ENCODE data around the gene TNFSF8. TPM values are rescaled to one million over a fixed set of nuclear protein-coding genes. Genes with fewer than 3 reads are reported as not detected.

Gene TNFSF8
- total RNA-seq, 2 experiments from 2014 or later, result 27.7 to 50.3 TPM

GRCh38 chr9:114905170-114905940, 25.0 kb downstream of the TNFSF8 start:
- H2AFZ ChIP-seq (ENCODE audit: low read length), result no peak overlapping the region
- TF ChIP-seq EZH2phosphoT487 (IDR thresholded peaks at IDR 0.05; ENCODE audit: borderline replicate concordance, low read depth, low read length), result no peak
- TF ChIP-seq, protein P1, sequence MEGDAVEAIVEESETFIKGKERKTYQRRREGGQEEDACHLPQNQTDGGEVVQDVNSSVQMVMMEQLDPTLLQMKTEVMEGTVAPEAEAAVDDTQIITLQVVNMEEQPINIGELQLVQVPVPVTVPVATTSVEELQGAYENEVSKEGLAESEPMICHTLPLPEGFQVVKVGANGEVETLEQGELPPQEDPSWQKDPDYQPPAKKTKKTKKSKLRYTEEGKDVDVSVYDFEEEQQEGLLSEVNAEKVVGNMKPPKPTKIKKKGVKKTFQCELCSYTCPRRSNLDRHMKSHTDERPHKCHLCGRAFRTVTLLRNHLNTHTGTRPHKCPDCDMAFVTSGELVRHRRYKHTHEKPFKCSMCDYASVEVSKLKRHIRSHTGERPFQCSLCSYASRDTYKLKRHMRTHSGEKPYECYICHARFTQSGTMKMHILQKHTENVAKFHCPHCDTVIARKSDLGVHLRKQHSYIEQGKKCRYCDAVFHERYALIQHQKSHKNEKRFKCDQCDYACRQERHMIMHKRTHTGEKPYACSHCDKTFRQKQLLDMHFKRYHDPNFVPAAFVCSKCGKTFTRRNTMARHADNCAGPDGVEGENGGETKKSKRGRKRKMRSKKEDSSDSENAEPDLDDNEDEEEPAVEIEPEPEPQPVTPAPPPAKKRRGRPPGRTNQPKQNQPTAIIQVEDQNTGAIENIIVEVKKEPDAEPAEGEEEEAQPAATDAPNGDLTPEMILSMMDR (conservative IDR thresholded peaks at IDR 0.05; ENCODE audit: low read length), result no peak
- CTCF ChIA-PET (ENCODE audit: unreplicated experiment), result interaction anchor here (0.6 kb wide), 1 partner anchor 163 kb away, joined by 3 read pairs; no protein-coding TSS in a partner anchor
- no peak overlapping the region for H3K27ac ChIP-seq (ENCODE audit: low read depth, low read length, poor library complexity, severe bottlenecking)
- intact Hi-C loops (cut with micrococcal nuclease; ENCODE audit: unreplicated experiment), result loop anchor here (5.0 kb wide), 2 partner anchors 98 to 223 kb away; partner anchors contain the start of genes TEX48 and TNFSF15
- no peaks in the 10 kb centered on the region for H4K20me1 ChIP-seq (ENCODE audit: insufficient read depth, low read length)
- H3K4me2 ChIP-seq (ENCODE audit: low read length), result peak overlapping the region; percentile 35
- peaks cover 72% of the 10 kb centered on the region for H3K4me1 ChIP-seq (ENCODE audit: insufficient read depth, low read length, poor library complexity, severe bottlenecking)
- peaks cover 82% of the 10 kb centered on the region for H3K36me3 ChIP-seq (ENCODE audit: insufficient read depth, low read length)
- H3K9me3 ChIP-seq (ENCODE audit: low read length), result no peaks in the 10 kb centered on the region
- H3K79me2 ChIP-seq (ENCODE audit: insufficient read depth, low read depth, low read length), result peaks cover 18% of the 10 kb centered on the region; the same call in 1 of the 2 replicates
- no TSS peak for BruUV-seq (replicated peaks)
- POLR2A ChIA-PET, result interaction anchor here (0.6 to 6.3 kb wide), 10 partner anchors 9 to 230 kb away, joined by 3 to 108 read pairs (median 3); partner anchors contain the start of gene TNFSF8
- H3K4me3 ChIP-seq (ENCODE audit: low read depth, low read length, poor library complexity, severe bottlenecking), result no peak overlapping the region
- no peaks in the 10 kb centered on the region for H3K9me2 ChIP-seq (ENCODE audit: insufficient read depth, low read length)
- no peak for DNase-seq (ENCODE audit: low spot score)

DNA sequence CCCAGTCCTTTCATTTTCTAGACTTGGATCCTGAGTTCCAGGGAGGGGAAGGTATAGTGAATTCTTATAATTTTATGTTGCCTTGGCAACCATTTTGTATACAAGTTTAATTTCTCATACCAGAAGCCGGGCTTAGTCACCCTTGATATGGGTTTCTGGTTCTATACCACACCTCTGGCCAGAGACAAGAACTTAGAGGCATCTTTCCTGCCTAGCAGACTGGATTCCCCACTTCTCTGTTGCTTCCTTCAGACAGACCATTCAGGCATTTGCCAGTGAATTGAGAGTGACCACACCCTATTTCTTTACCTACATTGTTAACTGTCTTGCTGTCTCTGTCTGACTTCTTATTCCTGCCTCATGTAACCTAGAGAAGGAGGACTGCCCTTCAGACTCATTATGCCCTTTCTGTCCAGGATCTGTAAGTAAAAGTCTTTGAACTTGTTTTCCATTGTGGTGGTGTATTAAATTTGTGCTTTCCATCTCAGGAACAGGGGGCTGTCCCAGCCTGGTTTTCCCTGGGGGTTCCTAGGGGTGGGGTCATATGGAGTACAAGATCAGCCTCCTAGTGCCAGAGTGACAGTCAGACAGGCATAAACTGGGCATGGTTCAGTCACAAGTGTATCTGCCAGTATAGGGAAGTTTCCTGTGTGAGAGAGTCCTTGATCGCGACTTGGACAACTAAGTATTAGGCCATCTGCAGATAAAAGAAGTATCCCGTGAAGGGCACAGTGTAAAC, 27.4 kb downstream of the TNFSF8 start:
- H3K4me3 ChIP-seq (ENCODE audit: low read depth, low read length, poor library complexity, severe bottlenecking), result no peak overlapping the region
- H3K4me2 ChIP-seq (ENCODE audit: low read length), result peak overlapping the region; percentile 27
- CTCF ChIA-PET (ENCODE audit: unreplicated experiment), result no interaction called here
- H3K36me3 ChIP-seq (ENCODE audit: insufficient read depth, low read length), result peaks cover 76% of the 10 kb centered on the region
- peaks cover 70% of the 10 kb centered on the region for H3K4me1 ChIP-seq (ENCODE audit: insufficient read depth, low read length, poor library complexity, severe bottlenecking)
- H3K27ac ChIP-seq (ENCODE audit: low read depth, low read length, poor library complexity, severe bottlenecking), result no peak overlapping the region
- peak; percentile 41 for DNase-seq (ENCODE audit: low spot score)
- H2AFZ ChIP-seq (ENCODE audit: low read length), result no peak overlapping the region
- no peaks in the 10 kb centered on the region for H3K9me3 ChIP-seq (ENCODE audit: low read length)
- H4K20me1 ChIP-seq (ENCODE audit: insufficient read depth, low read length), result no peaks in the 10 kb centered on the region
- no TSS peak for BruUV-seq (replicated peaks)
- TF ChIP-seq EZH2phosphoT487 (IDR thresholded peaks at IDR 0.05; ENCODE audit: borderline replicate concordance, low read depth, low read length), result no peak
- TF ChIP-seq, protein P1 (conservative IDR thresholded peaks at IDR 0.05; ENCODE audit: low read length), result no peak
- H3K9me2 ChIP-seq (ENCODE audit: insufficient read depth, low read length), result no peaks in the 10 kb centered on the region
- H3K79me2 ChIP-seq (ENCODE audit: insufficient read depth, low read depth, low read length), result peaks cover 10% of the 10 kb centered on the region; the same call in 1 of the 2 replicates
- intact Hi-C loops (cut with micrococcal nuclease; ENCODE audit: unreplicated experiment), result no loop called here
- POLR2A ChIA-PET, result interaction anchor here (0.6 to 1.1 kb wide), 2 partner anchors 18 to 118 kb away, joined by 3 read pairs; no protein-coding TSS in a partner anchor
